Sigmoid colon (tissue), 3 donors: Measurements from ENCODE around the gene VEGFD.

Experiments
- CTCF ChIP-seq, 4 experiments: fragments of 450-650 bp in 3 of 4; fragments of 200-600 bp in 1 of 4; IDR thresholded peaks; one replicate each; pipeline ENCODE4 v1.5.1; 2016 to 2019; ENCODE audit warnings: antibody characterized with exemption in 4 of 4, mild to moderate bottlenecking in 3 of 4, moderate library complexity in 2 of 4
- POLR2A ChIP-seq, 2 donors: fragments of 450-650 bp; IDR thresholded peaks; one replicate each; pipeline ENCODE4 v1.6.1; 2016; ENCODE audit warnings: antibody characterized with exemption in 2 of 2, mild to moderate bottlenecking in 2 of 2, moderate library complexity in 2 of 2

- TF ChIP-seq POLR2A (IDR thresholded peaks at IDR 0.05) (no peak), CTCF (IDR thresholded peaks at IDR 0.05) (no peak)
These were observed 40.8 kb upstream of the VEGFD start for GRCh38 chrX:15425024-15425423.
